GM15510 (cell line): ENCODE data around the gene UMAD1.
A peak's percentile ranks its signal among the peaks of the same experiment; 100 is the strongest.

Source experiments
- POLR2A ChIP-seq: IDR thresholded peaks from 3 replicates; pipeline ENCODE4 v1.6.1; 2011; ENCODE audit warnings: borderline replicate concordance; ENCODE audit not compliant: insufficient read length; ENCODE audit errors: extremely low read depth

UMAD1 gene

GRCh38 chr7:7640221-7641128 lies at the start of gene UMAD1:
TSS of gene UMAD1 (plus strand) at chr7:7640752. CDS start at chr7:7673372, 32,620 bp downstream.
- TF ChIP-seq POLR2A, result peak; percentile 74

GRCh38 chr7:7595451-7595850 lies 45.1 kb upstream of the UMAD1 start:
- no peak for TF ChIP-seq POLR2A

GRCh38 chr7:7596176-7596575 lies 44.4 kb upstream of the UMAD1 start:
- no peak for TF ChIP-seq POLR2A

GRCh38 chr7:7607010-7607409 lies 33.5 kb upstream of the UMAD1 start:
- no peak for TF ChIP-seq POLR2A

GRCh38 chr7:7609330-7609729 lies 31.2 kb upstream of the UMAD1 start:
- TF ChIP-seq POLR2A, result no peak

GRCh38 chr7:7612519-7612918 lies 28.0 kb upstream of the UMAD1 start:
- TF ChIP-seq POLR2A, result no peak

- no peak for TF ChIP-seq POLR2A
Measured at GRCh38 chr7:7613210-7613609, 27.3 kb upstream of the UMAD1 start.

GRCh38 chr7:7614018-7614741 lies 26.4 kb upstream of the UMAD1 start:
- TF ChIP-seq POLR2A, result no peak

- no peak for TF ChIP-seq POLR2A
Measured at GRCh38 chr7:7617550-7617949, 23.0 kb upstream of the UMAD1 start.

- TF ChIP-seq POLR2A, result no peak
Measured at GRCh38 chr7:7618410-7618809, 22.1 kb upstream of the UMAD1 start.

GRCh38 chr7:7620236-7620635 lies 20.3 kb upstream of the UMAD1 start:
- TF ChIP-seq POLR2A, result no peak

- TF ChIP-seq POLR2A, result no peak
Measured at GRCh38 chr7:7620644-7621210, 19.8 kb upstream of the UMAD1 start.

- TF ChIP-seq POLR2A, result no peak
Measured at GRCh38 chr7:7628476-7628875, 12.1 kb upstream of the UMAD1 start.

- TF ChIP-seq POLR2A, result no peak
Measured at GRCh38 chr7:7630626-7631329, 9.8 kb upstream of the UMAD1 start.

GRCh38 chr7:7639421-7639820 lies 1.1 kb upstream of the UMAD1 start:
- no peak for TF ChIP-seq POLR2A

GRCh38 chr7:7639847-7640220 lies 718 bp upstream of the UMAD1 start:
- TF ChIP-seq POLR2A, result no peak

GRCh38 chr7:7641129-7641663 lies 644 bp downstream of the UMAD1 start:
- TF ChIP-seq POLR2A, result no peak
